SH-SY5Y (cell line): ENCODE data around the gene PTPRG.

Source experiments
- GATA2 ChIP-seq: IDR thresholded peaks from 2 replicates; pipeline ENCODE4 v1.6.1; 2011; ENCODE audit warnings: mild to moderate bottlenecking, low read depth, low read length
- GATA3 ChIP-seq: IDR thresholded peaks from 2 replicates; pipeline ENCODE4 v1.6.1; 2011; ENCODE audit warnings: low read depth, mild to moderate bottlenecking, low read length, moderate library complexity

Gene PTPRG

DNA sequence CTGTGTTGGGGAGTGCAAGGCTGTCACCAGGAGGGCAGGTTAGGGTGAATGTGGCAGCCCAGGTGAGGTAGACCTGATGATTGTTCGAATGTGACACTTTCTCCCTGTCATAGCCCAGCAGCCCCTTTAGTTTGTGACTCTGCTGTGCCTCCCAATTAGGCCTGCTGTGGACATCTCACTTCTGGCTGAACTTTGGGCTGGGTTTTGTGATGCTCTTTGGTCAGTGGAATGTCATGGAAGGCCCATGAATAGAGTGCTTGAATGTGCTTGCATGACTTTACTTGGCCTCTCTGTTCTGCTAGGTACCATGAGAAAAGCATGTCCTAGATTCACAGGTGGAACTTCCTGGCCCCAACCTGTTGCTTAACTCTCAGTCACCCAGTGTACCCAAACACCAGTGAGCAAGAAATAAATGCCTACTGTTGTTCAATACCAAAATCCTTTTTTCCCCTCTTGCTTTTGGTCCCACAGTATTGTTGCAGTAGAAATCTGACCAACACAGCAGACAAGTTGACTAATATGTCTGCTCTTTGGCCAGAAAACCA, 249.7 kb downstream of the PTPRG start:
- TF ChIP-seq GATA2 (no peak), GATA3 (no peak)

DNA sequence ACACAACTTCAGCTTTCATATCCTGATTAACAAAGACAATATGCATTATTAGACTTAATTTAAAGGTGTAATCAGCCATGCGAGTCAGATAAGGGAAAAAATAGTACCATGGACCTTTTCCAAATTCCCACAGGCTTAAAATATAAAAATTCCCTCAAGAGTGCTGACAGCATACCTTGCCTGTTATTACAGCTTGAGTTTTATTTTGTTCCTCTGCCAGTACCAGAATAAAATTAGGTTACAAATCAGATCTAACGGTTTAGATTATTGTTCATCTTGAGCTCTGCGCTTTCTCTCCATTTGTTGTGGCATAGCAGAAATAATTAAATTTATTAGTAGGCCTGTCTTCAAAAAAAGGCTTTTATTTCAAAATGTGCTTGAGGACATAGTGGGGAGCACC, 250.3 kb downstream of the PTPRG start:
- TF ChIP-seq GATA3: peak; percentile 85
- peak; percentile 75 for TF ChIP-seq GATA2

DNA sequence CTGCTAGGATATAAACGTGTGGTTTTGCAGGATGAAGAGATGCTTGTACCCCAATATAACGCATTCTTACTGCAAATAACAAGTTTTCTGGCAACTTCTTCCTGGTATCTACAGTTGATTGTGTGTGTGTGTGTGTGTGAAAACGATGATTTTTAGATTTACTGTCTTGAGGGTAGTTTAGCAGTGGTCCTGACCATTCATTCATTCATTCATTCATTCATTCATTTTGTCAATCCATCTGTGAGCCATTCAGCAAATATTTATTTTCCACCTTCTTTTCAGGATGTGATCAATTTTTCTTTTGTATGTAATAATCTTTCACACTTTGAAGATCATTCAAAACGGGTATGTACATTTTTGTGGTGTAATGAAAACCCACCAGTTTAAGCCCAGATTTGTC, 250.7 kb downstream of the PTPRG start:
- TF ChIP-seq GATA2: no peak
- no peak for TF ChIP-seq GATA3

DNA sequence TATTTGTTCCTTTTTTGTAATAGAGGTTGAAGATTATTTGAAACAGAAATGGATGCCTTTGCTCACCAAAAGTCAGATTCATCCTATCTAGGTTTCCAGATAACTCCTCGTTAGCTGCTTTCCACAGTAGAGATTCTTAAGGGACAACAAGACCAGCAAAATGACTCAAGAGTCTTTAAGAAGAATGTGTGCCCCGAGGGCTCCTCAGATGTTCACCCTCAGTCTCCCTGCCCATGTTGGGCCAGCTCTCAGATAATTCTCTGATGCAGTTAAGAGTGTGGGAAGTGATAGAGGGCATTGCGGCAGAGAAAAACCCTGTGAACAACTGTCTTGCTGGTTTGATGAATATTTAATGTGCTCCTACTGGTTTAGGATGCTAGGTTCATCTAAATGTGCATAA, 251.1 kb downstream of the PTPRG start:
- no peak for TF ChIP-seq GATA3
- no peak for TF ChIP-seq GATA2

DNA sequence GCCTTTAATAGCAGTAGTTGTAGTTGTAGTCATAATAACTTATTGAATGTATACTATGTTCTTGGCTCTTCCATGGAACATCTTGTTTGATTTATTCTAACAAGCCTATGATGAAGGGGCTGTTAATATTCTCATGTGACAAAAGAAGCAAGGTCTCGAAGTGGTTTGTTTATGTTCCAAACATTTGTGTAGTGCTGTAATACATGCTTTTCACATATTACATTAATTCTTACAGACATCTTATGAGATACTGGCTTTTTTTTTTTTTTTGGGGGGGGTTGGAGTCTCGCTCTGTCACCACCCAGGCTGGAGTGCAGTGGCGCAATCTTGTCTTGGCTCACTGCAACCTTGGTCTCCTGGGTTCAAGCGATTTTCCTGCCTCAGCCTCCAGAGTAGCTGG, 252.3 kb downstream of the PTPRG start:
- no peak for TF ChIP-seq GATA2
- no peak for TF ChIP-seq GATA3

DNA sequence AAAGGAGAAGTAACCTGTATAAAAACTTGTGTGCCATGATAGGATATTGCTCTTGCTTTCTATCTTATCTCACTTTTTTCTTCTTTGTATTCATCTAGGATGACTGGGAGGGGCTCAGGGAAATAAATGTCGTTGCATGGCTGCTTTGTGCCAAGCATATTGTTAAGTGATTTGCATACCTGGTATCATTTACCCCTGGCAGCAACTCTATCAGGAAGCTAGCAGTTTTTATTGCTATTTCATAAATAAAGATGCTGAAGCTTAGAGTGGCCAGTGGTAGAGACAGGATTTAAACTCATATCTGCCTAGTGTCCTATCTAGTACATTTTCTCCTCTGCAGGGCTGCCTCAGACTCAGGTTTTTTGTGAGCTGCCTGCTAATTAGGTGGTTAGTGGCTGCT, 253.3 kb downstream of the PTPRG start:
- TF ChIP-seq GATA2 (no peak), GATA3 (no peak)

DNA sequence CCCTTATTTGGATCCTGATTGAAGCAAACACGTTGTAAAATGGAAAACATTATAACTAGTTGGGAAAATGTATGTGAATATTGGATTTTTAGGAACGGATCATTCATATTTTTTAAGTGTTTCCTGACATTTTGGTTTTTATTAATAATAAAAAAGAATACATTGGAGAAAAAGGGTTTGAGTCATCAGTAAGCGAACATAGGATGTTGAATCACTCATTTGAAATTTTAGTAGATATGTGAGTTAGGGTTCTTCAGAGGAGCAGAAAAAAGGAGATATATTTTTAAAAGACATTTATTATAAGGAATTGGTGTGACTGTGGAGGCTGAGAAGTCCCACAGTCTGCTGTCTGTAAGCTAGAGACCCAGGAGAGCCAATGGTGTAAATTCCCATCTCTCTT, 258.5 kb downstream of the PTPRG start:
- TF ChIP-seq GATA2: no peak
- no peak for TF ChIP-seq GATA3

DNA sequence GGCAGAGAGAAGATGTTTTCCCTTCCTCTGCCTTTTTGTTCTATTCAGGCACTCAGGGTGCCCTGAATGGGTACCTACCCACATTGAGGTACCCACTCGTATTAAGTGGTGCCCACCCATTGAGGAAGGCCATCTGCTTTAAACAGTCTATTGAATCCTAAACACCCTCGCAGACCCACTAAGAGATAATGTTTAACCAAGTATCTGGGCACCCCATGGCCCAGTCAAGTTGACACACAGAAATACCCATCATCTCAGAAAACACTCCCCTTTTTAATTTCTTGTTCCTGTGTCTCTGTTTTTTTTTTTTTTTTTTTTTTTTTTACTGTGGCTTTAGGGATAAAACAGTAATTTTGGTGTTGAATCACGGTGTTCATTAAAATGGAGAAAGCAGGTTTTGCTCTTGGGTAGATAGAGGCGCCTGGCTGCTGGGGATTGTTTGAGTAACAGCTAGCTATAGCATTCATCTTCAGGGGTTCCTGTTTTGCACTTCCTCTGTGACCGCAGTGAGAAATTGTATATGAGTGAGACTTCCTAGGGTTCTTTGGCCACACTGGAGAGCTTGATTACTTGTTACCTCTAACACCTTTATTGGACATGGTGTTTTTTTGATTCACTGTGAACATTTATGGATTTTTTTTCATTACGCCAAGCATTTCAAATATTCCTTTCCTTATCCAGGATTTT, 259.1 kb downstream of the PTPRG start:
- TF ChIP-seq GATA2: no peak
- TF ChIP-seq GATA3: no peak

DNA sequence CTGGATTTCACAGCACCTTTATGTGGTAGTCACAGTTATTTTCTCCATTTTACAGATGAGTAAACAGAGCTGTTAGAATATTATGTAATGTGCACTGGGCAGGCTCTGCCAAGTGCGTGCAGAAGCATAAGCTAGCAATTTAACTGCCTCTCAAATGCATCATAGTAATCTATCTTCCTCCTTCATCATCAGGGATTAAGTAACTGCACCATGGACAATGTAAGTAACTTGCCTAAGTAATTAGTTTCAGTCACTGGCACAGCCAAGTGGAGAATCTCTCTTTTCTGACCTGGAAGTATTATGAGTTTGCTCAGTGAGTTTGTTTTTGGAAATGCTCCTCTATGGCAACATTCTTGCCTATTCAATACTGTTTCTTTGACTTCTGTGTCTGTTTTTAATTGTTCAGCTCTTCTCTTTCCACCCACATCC, 260.5 kb downstream of the PTPRG start:
- no peak for TF ChIP-seq GATA2
- no peak for TF ChIP-seq GATA3

DNA sequence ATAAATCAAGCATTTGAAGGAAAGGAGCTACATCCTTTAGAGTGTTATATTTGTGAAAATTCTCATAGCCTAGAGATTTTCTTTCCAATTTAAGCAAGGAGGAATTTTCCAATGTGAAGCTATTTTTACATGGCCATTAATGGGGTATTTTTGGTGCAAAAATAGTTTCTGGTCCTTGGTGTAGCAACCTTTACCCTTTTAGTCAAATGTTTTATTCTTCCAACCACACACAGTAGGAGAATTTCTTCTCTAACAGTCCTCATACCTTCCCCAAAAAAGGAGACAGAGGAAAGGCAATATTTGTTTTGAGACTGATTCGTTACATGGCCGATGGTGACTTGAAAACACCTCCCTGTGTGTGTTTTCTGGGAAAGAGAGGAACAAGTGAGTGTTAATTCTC, 261.2 kb downstream of the PTPRG start:
- TF ChIP-seq GATA2 (no peak), GATA3 (no peak)

DNA sequence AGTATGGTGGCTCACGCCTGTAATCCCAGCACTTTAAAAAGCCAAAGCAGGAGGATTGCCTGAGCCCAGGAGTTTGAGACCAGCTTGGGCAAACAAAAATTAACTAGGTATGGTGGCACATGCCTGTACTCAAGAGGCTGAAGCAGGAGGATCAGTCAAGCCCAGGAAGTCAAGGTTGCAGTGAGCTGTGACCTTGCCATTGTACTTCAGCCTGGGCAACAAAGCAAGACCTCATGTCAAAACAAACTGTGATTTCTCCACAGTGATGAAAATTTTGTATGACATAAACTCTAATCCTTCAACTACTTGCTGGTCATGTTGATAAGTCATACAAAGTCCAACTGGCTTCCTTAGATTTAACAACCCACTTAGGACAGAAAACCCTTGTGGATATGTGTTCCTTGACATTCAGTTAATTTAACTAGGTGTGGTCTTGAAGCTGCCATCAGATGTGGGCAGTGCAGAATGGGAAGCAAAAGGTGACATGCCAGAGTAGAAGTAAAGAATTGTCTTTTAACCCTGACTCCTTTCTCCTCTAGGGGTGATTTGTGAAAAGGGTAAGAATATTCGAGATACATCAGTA, 263.3 kb downstream of the PTPRG start:
- no peak for TF ChIP-seq GATA2
- TF ChIP-seq GATA3: no peak

DNA sequence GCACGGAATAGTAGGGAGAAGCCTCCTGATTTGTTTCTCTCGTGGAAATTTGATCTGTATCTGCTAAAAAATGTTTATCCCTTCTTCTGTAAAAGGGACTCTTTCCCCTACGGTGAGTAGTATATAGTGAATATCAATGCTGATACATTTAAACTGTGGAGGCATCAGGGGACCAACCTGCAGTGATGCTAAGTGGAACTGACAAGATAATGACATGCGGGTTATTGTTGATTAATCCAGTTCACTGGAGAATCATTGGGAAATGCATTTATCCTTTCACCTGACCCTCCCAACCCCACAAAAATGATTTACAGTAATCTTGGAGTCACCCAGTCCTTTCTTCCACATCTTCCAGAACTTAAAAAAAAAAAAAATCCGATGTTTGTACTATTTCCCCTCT, 264.8 kb downstream of the PTPRG start:
- no peak for TF ChIP-seq GATA3
- TF ChIP-seq GATA2: no peak

DNA sequence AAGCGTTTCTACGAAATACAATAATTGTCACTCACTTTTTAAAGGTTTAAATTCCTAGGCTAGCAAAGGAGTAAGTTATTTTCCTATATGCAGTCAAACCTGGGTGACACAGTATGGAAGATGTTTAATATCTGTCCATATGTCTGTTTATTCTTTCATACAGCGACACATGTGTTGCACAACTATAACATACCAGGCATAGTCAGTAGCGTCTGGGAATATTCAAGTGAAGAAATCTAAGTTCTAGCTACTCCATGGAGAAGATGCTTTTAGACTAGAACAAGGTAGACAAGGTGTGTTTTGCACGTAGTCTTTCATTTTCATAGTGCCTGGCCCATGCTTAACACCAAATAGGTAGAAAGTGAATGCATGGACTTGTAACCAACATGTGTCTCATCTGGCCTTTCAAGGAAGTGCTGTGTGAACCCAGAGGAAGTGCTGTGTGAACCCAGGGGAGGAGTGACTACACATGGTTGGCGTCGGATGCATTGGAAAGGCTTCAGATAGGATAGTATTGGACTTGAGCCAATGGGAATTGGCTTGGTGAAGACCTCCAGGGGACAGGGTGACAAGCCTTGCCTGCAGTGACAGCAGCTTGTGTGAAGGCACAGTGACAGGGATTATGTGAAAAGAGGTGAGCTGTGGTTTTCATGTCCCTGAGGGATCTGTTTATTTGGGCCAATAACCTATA, 267.0 kb downstream of the PTPRG start:
- no peak for TF ChIP-seq GATA2
- no peak for TF ChIP-seq GATA3

DNA sequence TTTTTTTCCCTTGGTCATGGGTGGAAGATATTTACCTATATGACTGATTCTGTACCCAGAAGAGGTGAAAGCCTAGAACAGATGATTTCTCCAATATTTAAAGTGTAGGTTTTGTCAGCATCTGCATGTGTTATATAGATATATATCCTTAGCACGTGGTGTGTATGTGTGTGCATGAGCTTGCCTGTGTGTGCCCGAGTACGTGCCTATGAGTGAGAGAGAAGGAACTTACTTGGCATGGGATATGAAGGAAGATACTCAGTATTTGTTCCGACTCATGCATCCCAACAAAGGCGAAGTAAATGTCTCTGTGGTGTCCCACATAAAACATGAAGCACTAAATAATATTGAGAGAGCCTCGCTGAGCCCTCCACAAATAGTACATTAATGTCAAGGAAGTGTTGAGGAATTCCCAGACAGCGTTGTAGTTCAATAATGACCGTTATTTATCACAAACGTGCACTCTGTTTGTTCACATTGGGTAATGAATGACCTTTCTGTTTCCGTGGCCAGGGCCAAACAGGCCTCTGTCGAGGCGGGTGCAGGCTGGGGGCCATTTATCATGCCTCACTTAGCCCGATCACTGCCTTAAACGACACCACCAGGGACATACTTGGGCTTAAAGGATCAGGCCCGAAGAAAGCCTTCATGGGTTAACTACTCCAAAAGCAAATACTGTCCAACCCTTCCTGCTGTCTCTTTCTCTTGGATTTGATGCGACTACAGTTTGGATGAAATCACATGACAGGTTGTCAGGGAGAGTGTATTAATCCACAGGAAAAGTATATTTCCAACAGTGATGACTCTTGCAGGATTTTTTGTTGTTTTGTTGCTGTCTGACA, 267.7 kb downstream of the PTPRG start:
- TF ChIP-seq GATA2: no peak
- TF ChIP-seq GATA3: no peak
